H9 (cell line): ENCODE data around the gene RNF167. TPM values are rescaled to one million over a fixed set of nuclear protein-coding genes. Genes with fewer than 3 reads are reported as not detected.

Source experiments
- DNase-seq: peaks from one replicate; pipeline ENCODE4 v3.0.0-alpha.2; 2017
- H2AFZ ChIP-seq: one replicate; pipeline ENCODE4 v1.6.1; 2013; ENCODE audit warnings: mild to moderate bottlenecking, low read length, control low read depth, moderate library complexity
- H2AK5ac ChIP-seq: 2 replicates; pipeline ENCODE4 v1.6.1; 2013; ENCODE audit warnings: low read length, control low read depth, mixed read lengths; ENCODE audit not compliant: insufficient read length
- H2BK120ac ChIP-seq: one replicate; pipeline ENCODE4 v1.6.1; 2013; ENCODE audit warnings: low read depth, mild to moderate bottlenecking, low read length, control low read depth, inconsistent platforms; ENCODE audit not compliant: poor library complexity, severe bottlenecking
- H2BK12ac ChIP-seq: 2 replicates; pipeline ENCODE4 v1.6.1; 2013; ENCODE audit warnings: low read length, control low read depth, mixed read lengths, low read depth; ENCODE audit not compliant: insufficient read length
- H2BK15ac ChIP-seq: 2 replicates; pipeline ENCODE4 v1.6.1; 2013; ENCODE audit warnings: low read depth, low read length, control low read depth
- H2BK20ac ChIP-seq: one replicate; pipeline ENCODE4 v1.6.1; 2013; ENCODE audit warnings: low read depth, mild to moderate bottlenecking, low read length, control low read depth, inconsistent platforms; ENCODE audit not compliant: poor library complexity, severe bottlenecking
- H2BK5ac ChIP-seq: 2 replicates; pipeline ENCODE4 v1.6.1; 2013; ENCODE audit warnings: low read length, control low read depth, mixed read lengths; ENCODE audit not compliant: insufficient read length
- H3K14ac ChIP-seq: 2 replicates; pipeline ENCODE4 v1.6.1; 2013; ENCODE audit warnings: low read length, control low read depth; ENCODE audit not compliant: insufficient read depth
- H3K18ac ChIP-seq: 2 replicates; pipeline ENCODE4 v1.6.1; 2013; ENCODE audit warnings: low read depth, mild to moderate bottlenecking, mixed read lengths, low read length, control low read depth; ENCODE audit not compliant: insufficient read length
- H3K23ac ChIP-seq: 2 replicates; pipeline ENCODE4 v1.6.1; 2013; ENCODE audit warnings: low read length, control low read depth, mixed read lengths, low read depth; ENCODE audit not compliant: insufficient read length
- H3K23me2 ChIP-seq: 2 replicates; pipeline ENCODE4 v1.6.1; 2013; ENCODE audit warnings: low read depth, mild to moderate bottlenecking, mixed read lengths, low read length, control low read depth; ENCODE audit not compliant: insufficient read length, poor library complexity, severe bottlenecking
- H3K27ac ChIP-seq: 2 replicates; pipeline ENCODE4 v1.5.1; 2013; ENCODE audit warnings: low read length, control low read depth, mixed read lengths, low read depth; ENCODE audit not compliant: insufficient read length
- H3K27me3 ChIP-seq: 2 replicates; pipeline ENCODE4 v1.6.1; 2013; ENCODE audit warnings: low read length, control low read depth, inconsistent platforms; ENCODE audit not compliant: insufficient read depth
- H3K4ac ChIP-seq: 2 replicates; pipeline ENCODE4 v1.6.1; 2013; ENCODE audit warnings: low read depth, mild to moderate bottlenecking, control low read depth, inconsistent platforms, low read length, moderate library complexity
- H3K4me1 ChIP-seq: 2 replicates; pipeline ENCODE4 v1.6.1; 2013; ENCODE audit warnings: low read length, control low read depth, inconsistent platforms; ENCODE audit not compliant: insufficient read depth
- H3K4me2 ChIP-seq: 2 replicates; pipeline ENCODE4 v1.6.1; 2013; ENCODE audit warnings: low read length, control low read depth, mixed read lengths; ENCODE audit not compliant: insufficient read length, insufficient read depth
- H3K56ac ChIP-seq: 2 replicates; pipeline ENCODE4 v1.6.1; 2013; ENCODE audit warnings: low read depth, mild to moderate bottlenecking, mixed read lengths, low read length, control low read depth; ENCODE audit not compliant: insufficient read length
- H3K79me1 ChIP-seq: 2 replicates; pipeline ENCODE4 v1.6.1; 2013; ENCODE audit warnings: low read depth, mild to moderate bottlenecking, moderate library complexity, low read length, control low read depth, inconsistent platforms; ENCODE audit not compliant: insufficient read depth, poor library complexity, severe bottlenecking
- H3K79me2 ChIP-seq: 2 replicates; pipeline ENCODE4 v1.6.1; 2013; ENCODE audit warnings: low read length, control low read depth, inconsistent platforms; ENCODE audit not compliant: insufficient read depth
- H3K9ac ChIP-seq: 2 replicates; pipeline ENCODE4 v1.6.1; 2013; ENCODE audit warnings: low read length, control low read depth, mixed read lengths; ENCODE audit not compliant: insufficient read length; ENCODE audit errors: extremely low read depth
- H3K9me3 ChIP-seq: one replicate; pipeline ENCODE4 v1.6.1; 2013; ENCODE audit warnings: low read depth, low read length, inconsistent platforms; ENCODE audit not compliant: control insufficient read depth
- H3T11ph ChIP-seq: one replicate; pipeline ENCODE4 v1.6.1; 2013; ENCODE audit warnings: mild to moderate bottlenecking, low read length, control low read depth, inconsistent platforms
- H4K20me1 ChIP-seq: one replicate; pipeline ENCODE4 v1.6.1; 2013; ENCODE audit not compliant: control insufficient read depth, insufficient read length, insufficient read depth
- H4K5ac ChIP-seq: 2 replicates; pipeline ENCODE4 v1.6.1; 2013; ENCODE audit warnings: low read depth, mild to moderate bottlenecking, mixed read lengths, low read length, control low read depth; ENCODE audit not compliant: insufficient read length
- H4K8ac ChIP-seq: replicated peaks from 2 replicates; pipeline ENCODE4 v1.6.1; 2013; ENCODE audit warnings: low read length, control low read depth, mixed read lengths, low read depth; ENCODE audit not compliant: insufficient read length
- H4K91ac ChIP-seq: 2 replicates; pipeline ENCODE4 v1.6.1; 2013; ENCODE audit warnings: low read depth, mild to moderate bottlenecking, moderate library complexity, mixed read lengths, low read length, control low read depth; ENCODE audit not compliant: insufficient read length
- H3K27ac Mint-ChIP-seq, 3 experiments: 2 replicates in 2 of 3; 3 replicates in 1 of 3; pipeline ENCODE4 v1.8.0; 2020 to 2021; ENCODE audit warnings: mixed read lengths in 3 of 3, mild to moderate bottlenecking in 1 of 3, moderate library complexity in 1 of 3
- H3K27me3 Mint-ChIP-seq: 2 replicates; pipeline ENCODE4 v1.8.0; 2021; ENCODE audit warnings: low read depth, mild to moderate bottlenecking, moderate library complexity, mixed read lengths
- H3K36me3 Mint-ChIP-seq, 3 experiments: 2 replicates in 2 of 3; 3 replicates in 1 of 3; pipeline ENCODE4 v1.8.0; 2020 to 2021; ENCODE audit warnings: low read depth in 3 of 3, mixed read lengths in 3 of 3; ENCODE audit not compliant: insufficient read depth in 1 of 3
- H3K4me1 Mint-ChIP-seq, 2 experiments: 2 replicates each; pipeline ENCODE4 v1.8.0; 2020; ENCODE audit warnings: mixed read lengths in 2 of 2
- H3K4me3 Mint-ChIP-seq, 2 experiments: 2 replicates in 1 of 2; 3 replicates in 1 of 2; pipeline ENCODE4 v1.8.0; 2020 to 2021; ENCODE audit warnings: mild to moderate bottlenecking in 2 of 2, mixed read lengths in 2 of 2, moderate library complexity in 1 of 2
- H3K9me3 Mint-ChIP-seq, 2 experiments: 2 replicates in 1 of 2; 3 replicates in 1 of 2; pipeline ENCODE4 v1.8.0; 2020; ENCODE audit warnings: mild to moderate bottlenecking in 2 of 2, mixed read lengths in 2 of 2, moderate library complexity in 1 of 2
- WGBS: extraction: QIAGEN DNeasy Blood & Tissue Kit; methylation state at CpG from one replicate; pipeline ENCODE4 v1.1.7; 2013; ENCODE audit warnings: missing lambda C conversion rate, low lambda C conversion rate, mixed read lengths; ENCODE audit not compliant: insufficient read length; ENCODE audit errors: extremely low coverage; 5-methylcytosine and 5-hydroxymethylcytosine counted together
- total RNA-seq: library from RNA; stranded (reverse); gene quantifications from 2 replicates; pipeline ENCODE4 v1.2.1, GENCODE V29; 2021
- TF ChIP-seq, protein P1 (sequence below): fragments of 200-600 bp; sonication (generic); conservative IDR thresholded peaks from 3 replicates; pipeline ENCODE4 v1.8.0; 2021; ENCODE audit warnings: antibody characterized with exemption, mild to moderate bottlenecking

Gene RNF167
- total RNA-seq, 1 experiment from 2014 or later: 134 TPM

DNA sequence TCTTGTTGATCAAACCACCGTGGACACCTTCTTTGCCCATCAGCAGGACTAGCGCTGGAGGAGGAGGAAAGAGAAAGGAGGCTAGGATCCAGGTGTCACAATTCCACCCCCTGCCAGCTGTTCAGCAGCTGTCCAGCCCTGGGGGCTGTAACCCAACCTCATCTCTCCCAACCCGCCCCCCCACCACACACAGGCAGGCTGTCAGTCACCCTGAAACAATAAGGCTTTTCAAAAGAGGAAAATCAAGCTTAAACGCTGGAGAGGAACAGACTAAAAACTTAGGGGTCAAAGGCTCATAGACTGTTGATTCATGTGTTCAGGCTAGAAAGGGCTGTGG, 5.8 kb downstream of the RNF167 start:
- Histone ChIP-seq H3K18ac (no peak overlapping the region), H3K9ac (peak overlapping the region; percentile 53), H4K8ac (no peak overlapping the region), H3K4me2 (peak overlapping the region; percentile 72), H3K79me2 (peaks cover 15% of the 10 kb centered on the region; the same call in 1 of the 2 replicates), H3K14ac (no peak overlapping the region), H3K23me2 (peaks cover 23% of the 10 kb centered on the region), H3K79me1 (peaks cover 4% of the 10 kb centered on the region), H3K56ac (no peak overlapping the region), H4K5ac (no peak overlapping the region), H3K27ac (peak overlapping the region; percentile 17), H3K23ac (no peak overlapping the region), H2AFZ (no peak overlapping the region), H2BK15ac (no peak overlapping the region), H2BK5ac (no peak overlapping the region), H2BK12ac (no peak overlapping the region), H3K27me3 (no peaks in the 10 kb centered on the region), H2BK120ac (no peak overlapping the region), H2AK5ac (no peak overlapping the region), H2BK20ac (no peak overlapping the region), H3K4ac (no peak overlapping the region), H4K20me1 (no peaks in the 10 kb centered on the region), H3K9me3 (no peaks in the 10 kb centered on the region), H4K91ac (no peak overlapping the region), H3K4me1 (no peaks in the 10 kb centered on the region), H3T11ph (no peak overlapping the region)
- Mint-ChIP-seq H3K27me3 (peaks cover 6% of the 10 kb centered on the region), H3K27ac (peak overlapping the region; percentile 91 to 93 (median 92); a peak in 4 of 7 replicates), H3K4me1 (peaks cover 35 to 38% of the 10 kb centered on the region in 2 experiments), H3K4me3 (peak overlapping the region; percentile 95 to 100), H3K9me3 (peaks cover 0 to 2% of the 10 kb centered on the region in 2 experiments; a peak in 2 of 5 replicates), H3K36me3 (peaks cover 32 to 66% (median 53%) of the 10 kb centered on the region in 3 experiments)
- TF ChIP-seq, protein P1, sequence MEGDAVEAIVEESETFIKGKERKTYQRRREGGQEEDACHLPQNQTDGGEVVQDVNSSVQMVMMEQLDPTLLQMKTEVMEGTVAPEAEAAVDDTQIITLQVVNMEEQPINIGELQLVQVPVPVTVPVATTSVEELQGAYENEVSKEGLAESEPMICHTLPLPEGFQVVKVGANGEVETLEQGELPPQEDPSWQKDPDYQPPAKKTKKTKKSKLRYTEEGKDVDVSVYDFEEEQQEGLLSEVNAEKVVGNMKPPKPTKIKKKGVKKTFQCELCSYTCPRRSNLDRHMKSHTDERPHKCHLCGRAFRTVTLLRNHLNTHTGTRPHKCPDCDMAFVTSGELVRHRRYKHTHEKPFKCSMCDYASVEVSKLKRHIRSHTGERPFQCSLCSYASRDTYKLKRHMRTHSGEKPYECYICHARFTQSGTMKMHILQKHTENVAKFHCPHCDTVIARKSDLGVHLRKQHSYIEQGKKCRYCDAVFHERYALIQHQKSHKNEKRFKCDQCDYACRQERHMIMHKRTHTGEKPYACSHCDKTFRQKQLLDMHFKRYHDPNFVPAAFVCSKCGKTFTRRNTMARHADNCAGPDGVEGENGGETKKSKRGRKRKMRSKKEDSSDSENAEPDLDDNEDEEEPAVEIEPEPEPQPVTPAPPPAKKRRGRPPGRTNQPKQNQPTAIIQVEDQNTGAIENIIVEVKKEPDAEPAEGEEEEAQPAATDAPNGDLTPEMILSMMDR: no peak
- WGBS: no CpG with 5 or more reads among the region's 4 CpGs
- DNase-seq: no peak
